ENCODE results near the gene PCARE.
"Not testable (repeated sequence)": the region's sequence is repeated elsewhere in the genome, so short reads cannot be mapped to it uniquely, and the experiment has no call there.

The PCARE gene

DNA sequence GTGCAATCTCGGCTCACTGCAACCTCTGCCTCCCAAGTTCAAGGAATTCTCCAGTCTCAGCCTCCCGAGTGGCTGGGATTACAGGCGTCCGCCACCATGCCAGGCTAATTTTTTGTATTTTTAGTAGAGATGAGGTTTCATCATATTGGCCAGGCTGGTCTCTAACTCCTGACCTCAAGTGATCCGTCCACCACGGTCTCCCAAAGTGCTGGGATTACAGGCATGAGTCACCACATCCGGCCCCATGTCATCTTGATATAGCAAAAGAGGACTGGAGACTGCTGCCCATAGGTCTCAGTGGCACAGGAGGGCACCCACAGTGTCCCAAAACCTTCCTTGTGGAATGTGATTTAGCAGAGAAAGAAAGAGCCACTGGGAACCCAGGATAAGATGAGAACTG, 16.0 kb upstream of the PCARE start:
- not testable (repeated sequence) for DNase-seq

DNA sequence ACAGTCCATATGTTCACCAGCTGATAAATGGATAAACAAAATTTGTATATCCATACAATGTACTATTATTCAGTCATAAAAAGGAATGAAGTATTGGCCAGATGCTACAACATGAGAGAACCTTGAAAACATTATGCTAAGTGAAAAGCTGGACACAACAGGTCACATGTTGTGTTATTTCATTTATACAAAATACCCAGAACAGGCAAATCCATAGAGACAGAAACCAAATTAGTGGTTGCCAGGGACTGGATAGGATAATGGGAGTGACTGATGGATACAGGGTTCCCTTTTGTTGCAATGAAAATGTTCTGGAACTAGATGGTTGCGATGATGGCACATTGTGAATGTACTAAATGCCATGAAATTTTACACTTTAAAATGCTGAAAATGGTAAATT, 10.2 kb upstream of the PCARE start:
- DNase-seq: no peak

DNA sequence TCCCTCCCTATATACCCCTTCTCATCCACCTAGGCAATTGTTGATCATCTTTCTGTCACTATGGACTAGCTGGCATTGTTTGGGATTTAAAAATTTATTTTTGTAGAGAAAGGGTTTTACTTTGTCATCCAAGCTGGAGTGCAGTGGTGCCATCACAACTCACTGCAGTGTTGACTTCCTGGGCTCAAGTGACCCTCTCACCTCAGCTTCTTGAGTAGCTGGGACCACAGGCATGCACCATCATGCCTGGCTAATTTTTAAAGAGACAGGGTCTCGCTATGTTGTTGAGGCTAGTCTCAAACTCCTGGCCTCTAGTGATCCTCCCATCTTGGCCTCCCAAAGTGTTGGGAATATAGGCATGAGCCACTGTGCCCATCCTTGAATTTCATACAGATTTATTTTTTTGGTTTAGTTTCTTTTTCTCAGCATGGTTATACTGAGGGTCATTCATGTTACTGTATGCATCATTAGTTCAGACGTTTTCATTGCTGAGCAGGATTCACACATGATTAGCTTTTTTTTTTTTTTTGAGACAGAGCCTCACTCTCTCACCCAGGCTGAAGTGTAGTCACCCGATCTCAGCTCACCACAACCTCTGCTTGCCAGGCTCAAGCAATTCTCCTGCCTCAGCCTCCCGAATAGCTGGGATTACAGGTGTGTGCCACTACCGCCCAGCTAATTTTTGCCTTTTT, 8.6 kb upstream of the PCARE start:
- no peak for DNase-seq

DNA sequence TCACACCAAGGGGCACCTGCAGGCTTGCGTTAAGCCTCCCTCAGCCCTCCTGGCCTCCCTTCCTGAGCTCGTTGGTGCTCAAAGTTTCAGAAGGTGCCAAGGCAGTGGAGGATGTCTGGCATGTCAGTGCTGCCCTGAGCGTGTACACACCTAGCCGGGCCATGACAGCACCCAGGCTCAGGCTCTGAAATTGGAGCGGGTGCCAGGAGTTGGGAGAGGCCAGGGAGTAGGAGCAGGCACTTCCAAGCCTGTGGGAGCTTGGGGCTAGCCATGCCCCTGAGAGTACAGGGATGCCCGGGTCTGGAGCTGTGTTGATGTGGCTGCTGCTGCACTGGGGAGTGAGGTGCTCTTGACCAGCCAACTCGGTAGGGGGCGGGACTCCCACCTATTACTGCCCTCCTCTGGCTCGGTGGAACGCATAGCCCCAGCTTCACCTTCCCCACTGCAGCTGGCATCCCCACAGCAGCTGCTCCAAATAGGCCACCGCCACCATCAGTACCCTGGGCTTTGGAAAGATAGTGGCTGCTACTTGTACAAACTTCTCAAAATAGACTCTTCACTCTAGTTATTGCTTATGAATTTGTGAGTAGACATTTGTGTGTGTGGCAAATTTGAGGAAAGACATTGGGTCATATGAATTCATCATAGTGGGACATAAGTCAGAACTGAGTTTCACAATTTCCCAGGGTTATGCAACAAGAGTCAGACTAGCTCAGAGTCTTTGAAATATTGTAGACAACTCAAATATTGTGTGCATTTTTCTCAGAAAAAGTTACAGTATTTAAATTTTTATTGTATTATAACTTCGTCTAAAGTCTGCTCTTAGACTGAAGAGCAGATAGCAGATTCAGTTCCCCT, 6.8 kb upstream of the PCARE start:
- DNase-seq: no peak

DNA sequence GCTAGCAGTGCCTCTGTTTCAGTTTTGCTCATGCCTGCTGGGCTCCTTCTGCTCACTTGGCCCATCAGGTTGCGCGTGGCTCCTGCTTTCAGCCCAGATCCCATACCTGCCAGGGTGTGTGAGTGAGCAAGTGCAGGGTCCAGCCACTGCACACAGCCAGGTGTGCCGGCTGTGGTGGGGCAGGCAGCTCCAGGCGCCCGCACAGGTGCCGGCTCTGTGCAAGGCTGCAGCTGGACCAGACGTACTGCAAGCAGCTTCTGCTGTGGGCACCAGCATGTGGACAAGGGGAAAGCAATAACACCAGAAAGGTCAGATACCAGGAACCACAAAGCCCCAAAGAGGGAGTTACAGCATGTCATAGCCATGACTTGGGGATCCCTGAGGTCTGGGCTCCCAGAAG, 5.6 kb upstream of the PCARE start:
- no peak for DNase-seq

DNA sequence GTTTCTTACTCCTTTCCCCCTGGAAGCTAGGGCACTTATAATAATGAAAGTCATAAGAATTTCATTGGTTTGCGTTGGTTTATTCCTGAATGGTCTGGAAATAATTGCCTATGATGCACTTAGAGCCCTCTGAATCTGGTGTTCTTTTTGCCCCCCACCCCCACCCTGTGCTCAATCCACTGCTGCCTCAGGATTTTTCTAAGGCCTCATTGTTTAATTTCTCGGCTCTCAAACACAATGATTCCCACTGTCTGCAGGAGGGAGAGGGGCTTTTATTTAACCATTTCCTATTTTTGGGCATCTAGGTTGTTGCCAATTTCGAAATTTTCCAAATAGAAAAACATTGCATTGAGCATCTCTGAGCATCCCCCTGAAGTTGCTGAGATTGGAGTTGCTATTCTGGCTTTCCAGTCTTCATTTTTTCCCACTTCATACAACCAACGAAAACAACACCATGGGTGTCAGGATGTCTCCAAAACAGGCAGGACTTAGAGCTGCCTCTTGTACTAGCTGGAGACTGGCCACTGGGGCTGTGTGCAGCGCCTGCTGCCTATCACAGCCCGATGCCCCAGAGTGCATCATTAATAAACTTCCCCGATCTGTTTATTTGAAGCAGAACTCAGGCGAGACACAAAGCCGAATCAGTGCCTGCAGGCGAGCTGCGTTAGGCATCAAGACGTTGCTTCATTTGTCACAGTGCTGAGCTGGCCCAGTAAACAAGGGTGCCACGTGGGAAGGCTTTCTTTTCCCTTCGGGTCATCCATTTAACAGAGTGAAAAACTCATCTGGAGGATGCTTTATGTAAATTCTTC, 1.8 kb upstream of the PCARE start:
- DNase-seq: no peak

DNA sequence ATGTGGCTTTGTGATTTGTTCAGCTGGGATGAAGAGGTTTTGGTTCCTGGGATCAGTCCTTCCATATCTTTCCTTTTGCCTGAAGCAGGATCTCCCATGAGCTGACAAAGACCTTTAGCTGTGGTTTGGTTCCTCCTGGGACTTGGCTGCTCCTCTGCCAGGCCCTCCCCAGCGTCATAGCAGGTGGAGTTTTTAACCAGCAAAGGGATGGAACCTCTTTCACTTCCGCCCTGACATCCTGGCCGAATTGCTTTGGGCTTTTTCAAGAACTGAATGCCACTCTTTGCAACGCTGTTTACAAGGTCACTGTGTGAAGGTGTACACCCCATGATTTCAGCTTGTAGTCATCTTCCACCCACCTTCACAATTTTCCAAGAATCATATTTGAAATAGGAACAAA, 390 bp downstream of the PCARE start:
- DNase-seq: no peak

DNA sequence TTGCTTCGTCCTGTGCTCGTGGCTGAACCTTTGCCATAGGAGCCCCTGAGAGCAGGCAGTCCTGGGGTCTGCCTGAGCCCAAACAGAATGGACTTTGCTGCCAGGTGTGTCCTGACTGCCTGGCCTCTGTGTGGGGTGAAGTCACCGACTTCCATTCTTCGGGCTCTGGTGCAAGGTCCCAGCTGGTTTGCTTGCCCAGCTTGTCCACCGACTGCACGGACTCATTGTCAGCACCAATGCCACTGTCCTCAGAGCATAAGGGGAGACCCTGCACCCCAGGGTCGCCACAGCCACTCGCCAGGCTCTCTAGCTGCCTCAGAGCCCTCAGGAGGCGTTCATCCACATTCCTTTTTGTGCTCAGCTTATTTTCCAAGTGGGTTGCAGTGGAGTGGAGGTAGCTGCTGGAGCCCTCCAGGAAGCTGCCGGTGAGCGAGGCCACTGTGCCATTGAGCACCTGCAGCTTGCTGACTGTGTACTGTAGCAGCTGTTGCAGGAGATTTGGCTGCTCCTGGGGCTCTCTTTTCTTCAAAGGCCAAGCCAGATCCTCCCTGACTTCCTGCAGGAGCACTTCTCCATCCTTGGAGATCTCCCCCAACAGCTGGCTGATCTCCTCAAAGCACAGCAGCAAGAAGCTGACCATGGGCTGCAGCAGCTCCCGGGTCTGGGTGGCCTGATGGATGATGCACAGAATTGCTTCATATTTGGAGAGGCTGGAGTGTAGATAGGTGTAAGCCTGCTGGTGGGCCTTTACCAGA, 1.2 kb downstream of the PCARE start:
- no peak for DNase-seq

DNA sequence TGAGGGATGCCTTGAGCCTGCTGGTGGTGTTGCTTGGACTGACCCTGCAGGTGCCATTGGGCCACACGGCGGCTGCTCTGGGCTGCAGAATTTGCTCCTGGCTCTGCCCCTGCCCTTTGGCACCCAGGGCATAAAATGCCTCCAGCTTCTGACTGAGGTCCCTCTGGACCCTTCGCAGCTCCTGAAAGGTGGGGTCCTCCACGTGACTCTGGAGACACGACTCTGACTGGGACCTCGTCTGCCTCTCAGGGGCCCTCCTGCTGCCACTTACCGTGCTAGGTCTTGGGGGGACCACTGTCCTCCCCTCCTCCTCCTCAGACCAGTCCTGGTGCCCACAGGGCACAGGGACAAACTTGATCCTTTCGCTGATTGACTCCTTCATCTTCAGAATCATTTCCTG, 2.1 kb downstream of the PCARE start:
- no peak for DNase-seq

DNA sequence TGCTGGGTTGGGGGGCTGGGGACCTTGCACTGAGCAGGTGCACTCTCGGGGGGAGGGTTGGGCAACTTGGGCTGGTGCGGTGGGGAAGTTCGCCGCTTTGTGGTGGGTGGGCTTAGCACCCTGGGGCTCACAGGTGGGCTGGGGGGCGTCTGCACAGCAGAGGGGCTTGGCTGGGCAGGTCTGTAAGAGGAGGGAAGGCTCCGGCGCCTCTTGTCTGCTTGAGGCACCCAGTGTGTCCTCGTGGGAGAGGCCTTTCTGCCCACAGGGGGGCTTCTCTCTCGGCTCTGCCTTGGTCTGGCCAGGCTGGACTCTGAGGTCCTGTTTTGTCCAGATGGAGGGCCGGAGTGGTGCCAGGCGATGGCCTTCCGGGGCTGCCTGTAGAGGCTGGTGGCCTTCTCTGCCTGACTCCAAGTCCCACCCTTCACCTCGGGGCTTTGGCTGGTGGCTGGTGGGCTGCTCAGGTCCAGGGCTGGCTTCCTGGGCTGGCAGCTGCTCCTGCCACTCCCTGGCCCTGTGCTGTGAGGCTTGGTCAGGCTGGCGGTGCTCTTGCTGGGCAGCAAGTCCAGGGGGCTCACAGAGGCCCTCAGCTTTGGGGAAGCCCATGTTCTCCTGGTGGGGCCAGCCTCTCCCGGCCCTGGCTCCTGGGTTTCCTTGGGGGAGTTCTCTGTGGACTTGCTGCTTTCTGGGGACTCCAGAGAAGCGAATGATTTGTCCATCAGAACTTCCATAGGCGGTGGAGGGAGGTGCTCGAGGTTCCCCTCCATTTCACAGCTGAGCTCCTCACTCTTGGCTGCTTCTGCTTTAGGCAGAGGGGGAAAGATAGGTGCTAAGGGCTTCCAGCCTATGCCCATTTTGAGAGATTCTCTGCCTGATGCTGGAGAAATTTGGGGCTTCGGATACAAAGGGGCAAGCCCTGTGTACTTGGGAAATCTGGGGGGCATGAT, 3.0 kb downstream of the PCARE start:
- DNase-seq: no peak

DNA sequence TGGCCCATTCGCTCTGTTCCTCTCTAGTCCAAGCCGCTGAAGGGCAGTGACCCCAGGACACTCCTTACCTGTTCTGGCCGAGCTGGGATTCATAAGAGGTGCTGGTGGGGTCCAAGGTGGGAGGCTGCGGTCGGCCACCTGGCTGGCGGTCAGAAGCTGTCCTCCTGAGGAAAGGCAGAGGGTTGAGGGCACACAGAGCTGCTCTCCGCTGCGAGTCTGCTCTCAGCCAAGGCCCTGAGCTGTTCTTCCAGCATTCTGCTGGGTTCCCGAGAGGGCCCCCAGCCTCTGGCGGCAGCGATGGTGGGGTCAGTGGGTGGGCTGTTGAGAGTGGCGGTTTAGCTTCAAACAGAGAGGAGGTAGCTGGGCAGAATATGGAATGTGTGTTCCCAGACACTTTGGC, 3.8 kb downstream of the PCARE start:
- no peak for DNase-seq

DNA sequence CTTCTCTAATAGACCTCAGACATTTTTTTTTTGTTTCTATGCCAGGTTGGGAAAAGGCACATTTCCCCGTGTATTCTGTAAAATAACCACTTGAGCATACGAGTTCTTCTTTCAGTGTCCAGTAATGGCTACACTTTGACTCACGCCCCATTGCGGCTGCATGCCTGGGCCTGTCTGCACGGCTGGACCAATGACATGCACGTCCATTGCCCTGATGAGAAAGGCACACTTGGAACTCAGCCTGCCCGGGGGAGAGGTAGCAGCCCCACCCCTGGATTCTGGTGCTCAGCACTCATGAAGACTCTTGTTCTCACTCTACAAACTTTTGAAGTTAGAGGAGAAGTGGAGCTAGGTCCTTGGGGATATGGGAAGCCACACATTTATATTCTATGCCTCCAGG, 5.8 kb downstream of the PCARE start:
- no peak for DNase-seq

DNA sequence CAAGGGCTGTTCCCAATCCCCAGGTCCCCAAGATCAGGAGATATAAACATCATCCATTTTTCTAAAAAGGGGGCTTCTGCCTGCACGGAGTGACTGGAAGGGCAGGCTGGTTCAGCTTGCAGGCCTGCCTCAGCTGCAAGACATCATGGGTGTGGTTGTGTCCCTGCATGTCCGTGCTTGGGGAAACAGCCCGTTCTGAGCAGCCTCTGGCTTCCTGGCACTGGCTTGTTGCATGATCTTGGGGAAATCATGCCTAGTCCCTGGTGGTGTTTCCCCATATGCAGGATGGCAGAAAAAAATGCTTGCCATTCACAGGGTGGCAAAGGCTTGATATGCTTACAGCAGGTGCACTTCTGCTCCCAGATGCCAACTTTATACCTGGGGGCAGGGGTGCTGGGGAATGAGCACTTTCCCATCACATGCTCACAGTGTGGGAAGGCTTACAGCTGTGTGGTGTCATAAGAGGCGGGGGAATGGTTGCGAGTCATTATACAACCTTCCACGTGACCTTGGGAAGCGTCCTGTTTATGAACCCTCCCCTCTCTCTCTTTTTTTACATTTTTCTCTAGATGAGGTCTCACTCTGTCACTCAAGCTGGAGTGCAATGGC, 7.2 kb downstream of the PCARE start:
- DNase-seq: no peak

DNA sequence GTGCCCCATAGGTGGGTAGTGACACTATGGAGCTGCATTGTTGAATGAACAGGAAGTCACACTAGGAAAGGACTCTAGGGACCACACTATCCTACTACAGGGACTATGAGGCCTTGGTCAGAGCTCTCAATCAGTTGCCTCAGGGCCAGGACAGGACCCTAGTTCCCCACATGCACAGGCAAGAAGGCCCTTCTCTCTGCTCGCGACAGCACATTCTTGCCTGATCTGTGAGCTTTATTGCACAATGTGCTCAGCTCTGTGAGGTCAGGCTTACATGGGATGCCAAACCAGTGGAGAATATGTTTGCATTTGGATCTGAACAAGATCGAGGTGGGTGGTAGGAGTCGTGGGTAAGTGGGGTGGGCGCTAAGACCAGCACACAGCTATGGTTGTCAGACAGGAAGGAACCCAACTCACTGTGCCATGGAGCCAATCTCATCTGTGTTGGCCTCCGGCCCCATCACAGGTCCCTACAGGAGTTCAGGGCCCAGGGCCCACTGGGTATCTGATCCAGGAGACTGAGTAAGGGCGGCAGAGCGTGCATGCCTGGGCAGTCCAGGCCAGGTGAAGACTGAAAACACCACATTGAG, 8.0 kb downstream of the PCARE start:
- no peak for DNase-seq

DNA sequence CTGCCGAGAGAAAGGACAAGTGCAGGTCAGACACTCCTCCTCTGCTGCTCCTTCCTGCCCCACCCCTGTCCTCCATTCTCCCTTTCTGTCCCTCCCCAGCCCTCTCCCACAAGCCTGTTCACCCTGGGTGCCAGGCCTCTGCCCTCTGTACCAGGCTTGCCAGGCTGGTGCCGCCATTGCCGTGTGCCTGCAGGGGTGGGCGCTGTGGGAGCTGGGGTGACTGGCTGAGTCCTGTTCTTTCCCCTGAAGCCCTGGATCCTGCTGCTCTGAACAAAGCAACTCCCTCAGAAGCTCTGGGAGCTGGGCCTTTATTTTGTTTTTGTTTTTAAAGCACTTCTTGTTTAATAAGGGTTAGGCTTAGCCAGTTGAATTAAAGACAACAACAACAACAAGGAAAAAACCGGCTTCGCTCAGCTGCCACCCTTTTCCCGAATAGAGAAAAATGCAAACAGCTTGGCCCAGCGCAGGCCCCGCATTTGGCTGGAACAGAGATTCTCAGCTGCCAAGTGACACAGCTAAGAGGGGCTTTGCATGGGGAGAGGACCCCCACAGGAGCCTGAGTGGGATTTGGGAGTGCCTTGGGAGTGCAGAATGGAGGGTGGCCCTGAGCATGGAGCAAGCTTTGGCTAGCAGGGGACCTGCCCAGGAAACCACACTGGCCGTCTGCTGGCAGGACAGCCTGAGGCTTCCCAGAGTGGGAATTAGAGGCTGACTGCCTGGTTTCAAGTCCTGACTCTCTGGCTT, 9.1 kb downstream of the PCARE start:
- DNase-seq: no peak

DNA sequence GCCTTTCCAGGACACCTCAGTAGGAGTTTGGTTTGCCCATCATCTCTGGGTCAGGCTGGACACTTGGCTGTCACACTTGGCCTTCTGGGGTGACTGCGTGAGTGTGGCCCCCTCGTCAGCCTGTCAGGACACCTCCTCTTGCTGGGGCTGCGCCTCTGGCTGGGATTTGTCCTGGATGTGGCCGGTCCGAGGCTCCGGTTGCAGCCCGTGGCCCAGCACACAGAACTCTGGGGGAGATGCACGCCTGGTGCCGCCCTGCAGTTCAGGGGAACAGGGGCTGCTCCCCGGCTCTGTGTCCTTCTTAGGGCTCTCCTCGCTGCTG, 9.6 kb downstream of the PCARE start:
- DNase-seq: no peak

DNA sequence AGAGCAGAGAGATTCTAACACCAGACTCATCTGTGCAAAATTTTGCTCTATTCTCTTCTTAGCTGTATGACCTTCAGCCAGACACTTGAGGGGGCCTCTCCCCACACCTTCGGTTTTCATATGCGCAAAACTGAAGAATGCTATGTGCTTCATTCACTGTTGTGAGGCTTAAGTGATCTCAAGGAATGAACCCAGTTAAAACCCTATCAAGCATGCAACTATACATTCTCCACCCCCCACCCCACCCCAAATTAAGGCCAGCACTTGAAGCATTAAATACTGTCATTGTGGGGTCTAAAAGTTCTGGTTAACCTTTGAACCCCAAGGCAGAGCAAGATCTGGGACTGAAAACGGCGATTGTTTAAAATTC, 10.0 kb downstream of the PCARE start:
- no peak for DNase-seq

DNA sequence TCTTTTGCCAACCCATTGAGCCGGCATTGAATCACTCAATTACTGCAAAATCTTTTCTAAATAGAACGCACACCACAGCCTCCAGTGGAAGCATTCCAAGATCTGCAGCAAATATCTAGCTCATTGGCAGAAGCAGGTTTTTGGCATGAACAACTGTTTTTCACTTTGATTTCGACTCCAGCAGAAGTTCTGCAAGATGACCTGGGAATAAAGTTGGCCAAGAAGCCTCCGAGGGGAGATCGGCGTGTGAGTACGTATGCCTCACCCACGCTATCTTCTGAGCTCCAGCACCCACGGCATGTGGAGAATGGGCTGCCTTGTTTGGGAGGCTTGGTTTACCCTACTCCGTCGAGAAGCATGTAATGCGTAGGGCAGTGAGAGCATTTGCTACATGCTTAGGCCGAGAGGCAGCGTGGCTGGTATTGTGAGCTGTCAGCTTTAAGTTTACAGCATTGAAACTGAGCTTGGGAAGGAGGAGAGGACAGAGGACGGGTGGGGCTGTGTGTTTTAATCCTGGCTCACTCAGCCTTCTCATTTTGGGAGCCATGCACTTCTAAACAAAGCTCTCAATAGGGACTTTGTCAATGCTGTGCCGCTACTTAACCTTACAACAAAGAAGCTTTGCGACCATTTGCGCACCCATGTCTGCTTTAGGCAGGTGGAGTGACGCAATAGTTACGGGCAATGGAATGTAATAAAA, 10.5 kb downstream of the PCARE start:
- no peak for DNase-seq

DNA sequence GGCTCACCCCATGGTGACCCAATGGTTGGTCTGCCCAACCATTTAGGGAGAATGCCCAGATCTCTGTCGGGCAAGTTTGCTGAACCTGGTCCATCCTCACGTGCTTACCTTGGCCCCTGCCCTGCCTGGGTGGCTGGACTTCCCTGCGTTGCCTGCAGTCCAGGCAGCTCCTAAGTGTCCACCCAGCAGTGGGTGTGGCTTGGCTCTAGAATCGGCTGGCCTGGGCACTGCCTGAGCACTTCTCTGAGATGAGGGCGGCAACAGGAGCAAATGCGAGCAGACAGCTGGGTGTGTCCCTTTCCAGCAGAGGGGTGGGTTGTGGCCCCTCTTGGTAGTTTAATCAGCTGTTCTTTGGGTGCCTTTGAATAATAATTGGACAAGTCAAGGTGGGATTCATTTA, 11.3 kb downstream of the PCARE start:
- no peak for DNase-seq

DNA sequence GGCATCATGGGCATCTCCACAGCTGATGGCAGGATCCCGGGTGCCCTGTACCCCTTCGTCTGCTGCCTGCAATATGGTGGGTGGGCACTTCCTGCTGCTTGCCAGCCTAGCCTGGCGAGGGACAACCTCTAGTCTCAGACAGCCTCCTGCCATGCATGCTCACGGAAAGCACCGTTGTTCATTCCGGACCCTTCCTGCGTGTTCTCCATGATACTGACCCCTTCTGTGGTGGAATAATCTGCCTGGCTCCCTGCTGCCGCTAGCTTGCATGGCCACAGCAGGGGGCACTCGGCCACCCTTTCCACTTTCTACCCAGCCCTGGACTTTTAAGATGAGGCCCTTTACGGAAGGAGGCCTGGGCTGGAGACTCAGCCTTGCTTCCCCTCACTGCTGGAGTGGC, 12.0 kb downstream of the PCARE start:
- DNase-seq: no peak
